Smooth muscle cell of the brain vasculature (primary cell): ENCODE measurements around the gene MRS2.
"Not testable (repeated sequence)": the region's sequence is repeated elsewhere in the genome, so short reads cannot be mapped to it uniquely, and the experiment has no call there.

ENCODE experiments used
- DNase-seq: peaks from one replicate; pipeline ENCODE4 v3.0.0-alpha.2; 2012; ENCODE audit warnings: low read depth, low spot score

MRS2 gene

GRCh38 chr6:24402697-24403500, at the start of gene MRS2:
Gene MRS2, plus strand, starts transcription at chr6:24402936. Its CDS starts 111 bp downstream, at chr6:24403047.
- DNase-seq, result peak; percentile 28

- no peak for DNase-seq
These were observed 48.9 kb upstream of the MRS2 start for GRCh38 chr6:24353861-24354260.

GRCh38 chr6:24355393-24355792, 47.3 kb upstream of the MRS2 start:
- DNase-seq, result no peak

GRCh38 chr6:24356310-24356973, 46.3 kb upstream of the MRS2 start:
- no peak for DNase-seq

- no peak for DNase-seq
These were observed 45.2 kb upstream of the MRS2 start, which contains the start of gene DCDC2 for GRCh38 chr6:24357336-24358218. Gene DCDC2, minus strand, starts transcription at chr6:24358059. Its CDS starts 309 bp downstream, at chr6:24357750.

- DNase-seq, result no peak
These were observed 44.4 kb upstream of the MRS2 start for GRCh38 chr6:24358219-24358821.

GRCh38 chr6:24359640-24360454, 42.9 kb upstream of the MRS2 start:
- DNase-seq, result peak; percentile 26

GRCh38 chr6:24362363-24362762, 40.4 kb upstream of the MRS2 start:
- DNase-seq, result not testable (repeated sequence)

- not testable (repeated sequence) for DNase-seq
These were observed 37.6 kb upstream of the MRS2 start for GRCh38 chr6:24365103-24365633.

- no peak for DNase-seq
These were observed 28.1 kb upstream of the MRS2 start for GRCh38 chr6:24374612-24375011.

GRCh38 chr6:24376871-24377270, 25.9 kb upstream of the MRS2 start:
- DNase-seq, result no peak

- no peak for DNase-seq
These were observed 24.2 kb upstream of the MRS2 start for GRCh38 chr6:24378473-24379097.

- no peak for DNase-seq
These were observed 21.1 kb upstream of the MRS2 start for GRCh38 chr6:24381476-24382219.

GRCh38 chr6:24382220-24382540, 20.6 kb upstream of the MRS2 start:
- DNase-seq, result no peak

GRCh38 chr6:24382891-24383494, 19.7 kb upstream of the MRS2 start:
- DNase-seq, result not testable (repeated sequence)

GRCh38 chr6:24384369-24385130, 18.2 kb upstream of the MRS2 start:
- not testable (repeated sequence) for DNase-seq

- DNase-seq, result no peak
These were observed 17.0 kb upstream of the MRS2 start for GRCh38 chr6:24385536-24386269.
